ENCODE data around the gene CRK. TPM values are rescaled to one million over a fixed set of nuclear protein-coding genes. Genes with fewer than 3 reads are reported as not detected.
A peak's percentile ranks its signal among the peaks of the same experiment; 100 is the strongest.

The CRK gene
- total RNA-seq, 1 experiment from 2014 or later: 57.9 TPM

- Histone ChIP-seq H3K27ac (no peak overlapping the region), H3K4me1 (replicated peaks; ENCODE audit: insufficient read depth) (peaks cover 14% of the 10 kb centered on the region), H3K79me2 (ENCODE audit: low read depth) (no peaks in the 10 kb centered on the region), H3K27me3 (ENCODE audit: insufficient read depth, low read depth) (no peaks in the 10 kb centered on the region), H3K4me3 (no peak overlapping the region), H3K36me3 (ENCODE audit: low read depth) (no peaks in the 10 kb centered on the region), H3K9me3 (ENCODE audit: insufficient read depth, low read depth) (no peaks in the 10 kb centered on the region), H2AFZ (no peak overlapping the region), H3K9me2 (ENCODE audit: insufficient read depth) (no peaks in the 10 kb centered on the region), H4K20me1 (ENCODE audit: insufficient read depth) (peaks cover 8% of the 10 kb centered on the region; the same call in 1 of the 2 replicates), H3K4me2 (no peak overlapping the region), H3F3A (ENCODE audit: insufficient read depth, low read depth) (peaks cover 48% of the 10 kb centered on the region)
- TF ChIP-seq, protein P1, sequence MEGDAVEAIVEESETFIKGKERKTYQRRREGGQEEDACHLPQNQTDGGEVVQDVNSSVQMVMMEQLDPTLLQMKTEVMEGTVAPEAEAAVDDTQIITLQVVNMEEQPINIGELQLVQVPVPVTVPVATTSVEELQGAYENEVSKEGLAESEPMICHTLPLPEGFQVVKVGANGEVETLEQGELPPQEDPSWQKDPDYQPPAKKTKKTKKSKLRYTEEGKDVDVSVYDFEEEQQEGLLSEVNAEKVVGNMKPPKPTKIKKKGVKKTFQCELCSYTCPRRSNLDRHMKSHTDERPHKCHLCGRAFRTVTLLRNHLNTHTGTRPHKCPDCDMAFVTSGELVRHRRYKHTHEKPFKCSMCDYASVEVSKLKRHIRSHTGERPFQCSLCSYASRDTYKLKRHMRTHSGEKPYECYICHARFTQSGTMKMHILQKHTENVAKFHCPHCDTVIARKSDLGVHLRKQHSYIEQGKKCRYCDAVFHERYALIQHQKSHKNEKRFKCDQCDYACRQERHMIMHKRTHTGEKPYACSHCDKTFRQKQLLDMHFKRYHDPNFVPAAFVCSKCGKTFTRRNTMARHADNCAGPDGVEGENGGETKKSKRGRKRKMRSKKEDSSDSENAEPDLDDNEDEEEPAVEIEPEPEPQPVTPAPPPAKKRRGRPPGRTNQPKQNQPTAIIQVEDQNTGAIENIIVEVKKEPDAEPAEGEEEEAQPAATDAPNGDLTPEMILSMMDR (conservative IDR thresholded peaks at IDR 0.05): no peak
- TF ChIP-seq EZH2 (IDR thresholded peaks at IDR 0.05; ENCODE audit: low read depth): no peak
- intact Hi-C loops (cut with micrococcal nuclease; ENCODE audit: unreplicated experiment): no loop called here
- ChIA-PET POLR2A (ENCODE audit: unreplicated experiment) (no interaction called here), CTCF (no interaction called here)
- no TSS peak for BruUV-seq (replicated peaks)
- DNase-seq: no peak
Observed at GRCh38 chr17:1414634-1415033, 41.4 kb downstream of the CRK start.

DNA sequence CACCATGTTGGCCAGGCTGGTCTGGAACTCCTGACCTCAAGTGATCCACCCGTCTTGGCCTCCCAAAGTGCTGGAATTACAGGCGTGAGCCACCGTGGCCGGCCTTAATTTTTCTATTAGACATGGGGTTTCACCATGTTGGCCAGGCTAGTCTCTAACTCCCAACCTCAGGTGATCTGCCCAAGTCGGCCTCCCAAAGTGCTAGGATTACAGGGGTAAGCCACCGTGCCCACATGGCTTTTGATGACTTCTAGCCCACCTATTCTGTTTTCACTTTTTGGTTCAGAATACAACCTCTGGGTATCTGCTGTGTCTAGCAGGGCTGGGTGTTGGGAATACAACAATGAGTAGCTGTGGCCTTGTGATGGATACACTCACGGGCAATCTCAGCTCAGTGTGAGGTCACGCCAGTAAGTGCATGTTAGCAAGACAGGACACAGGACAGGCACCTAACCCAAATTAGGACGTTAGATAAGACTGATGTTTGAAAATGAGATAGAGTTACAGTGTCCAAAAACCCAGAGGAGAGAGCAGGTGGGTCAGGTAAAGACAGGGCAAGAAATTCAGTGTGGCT lies 41.9 kb downstream of the CRK start:
- CTCF ChIA-PET: interaction anchor here (1.3 kb wide), 1 partner anchor 48 kb away, joined by 6 read pairs; no protein-coding TSS in a partner anchor
- no peaks in the 10 kb centered on the region for H3K9me2 ChIP-seq (ENCODE audit: insufficient read depth)
- H3K27me3 ChIP-seq (ENCODE audit: insufficient read depth, low read depth): no peaks in the 10 kb centered on the region
- H3K4me1 ChIP-seq (replicated peaks; ENCODE audit: insufficient read depth): peaks cover 14% of the 10 kb centered on the region
- H3K4me2 ChIP-seq: no peak overlapping the region
- no TSS peak for BruUV-seq (replicated peaks)
- H3K79me2 ChIP-seq (ENCODE audit: low read depth): no peaks in the 10 kb centered on the region
- POLR2A ChIA-PET (ENCODE audit: unreplicated experiment): interaction anchor here (0.6 to 0.7 kb wide), 2 partner anchors 14 to 46 kb away, joined by 4 to 13 read pairs; partner anchors contain the start of gene YWHAE
- H3K9me3 ChIP-seq (ENCODE audit: insufficient read depth, low read depth): no peaks in the 10 kb centered on the region
- no peak overlapping the region for H3K4me3 ChIP-seq
- H3K36me3 ChIP-seq (ENCODE audit: low read depth): no peaks in the 10 kb centered on the region
- no peak for TF ChIP-seq EZH2 (IDR thresholded peaks at IDR 0.05; ENCODE audit: low read depth)
- TF ChIP-seq, protein P1 (conservative IDR thresholded peaks at IDR 0.05): no peak
- no peak for DNase-seq
- H3F3A ChIP-seq (ENCODE audit: insufficient read depth, low read depth): peaks cover 48% of the 10 kb centered on the region
- intact Hi-C loops (cut with micrococcal nuclease; ENCODE audit: unreplicated experiment): no loop called here
- no peak overlapping the region for H3K27ac ChIP-seq
- no peak overlapping the region for H2AFZ ChIP-seq
- H4K20me1 ChIP-seq (ENCODE audit: insufficient read depth): peaks cover 8% of the 10 kb centered on the region; the same call in 1 of the 2 replicates

DNA sequence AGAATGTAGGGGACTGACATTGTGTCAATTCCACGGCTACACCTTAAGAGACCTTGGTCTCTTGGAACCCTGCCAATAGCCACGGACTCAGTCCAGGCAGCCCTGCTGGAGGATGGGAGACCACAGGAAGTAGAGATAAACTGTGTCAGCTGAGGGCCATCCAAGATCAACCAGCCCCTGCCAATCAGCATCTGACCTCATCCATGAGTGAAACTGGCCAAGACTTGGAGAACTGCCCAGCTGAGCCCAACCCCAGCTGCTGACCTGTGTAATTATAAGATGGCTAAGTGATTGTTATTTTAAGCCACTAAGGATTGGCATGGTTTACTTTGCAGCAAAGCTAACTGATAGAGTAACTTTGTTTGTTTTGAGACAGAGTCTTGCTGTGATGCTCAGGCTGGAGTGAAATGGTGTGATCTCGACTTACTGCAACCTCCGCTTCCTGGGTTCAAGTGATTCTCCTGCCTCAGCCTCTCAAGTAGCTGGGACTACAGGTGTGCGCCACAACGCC lies 42.7 kb downstream of the CRK start:
- peak; percentile 83 to 84 for DNase-seq
- CTCF ChIA-PET: interaction anchor here (1.3 kb wide), 1 partner anchor 48 kb away, joined by 6 read pairs; no protein-coding TSS in a partner anchor
- H3K9me3 ChIP-seq (ENCODE audit: insufficient read depth, low read depth): no peaks in the 10 kb centered on the region
- H2AFZ ChIP-seq: no peak overlapping the region
- POLR2A ChIA-PET (ENCODE audit: unreplicated experiment): interaction anchor here (0.6 to 0.7 kb wide), 4 partner anchors 13 to 689 kb away, joined by 4 to 31 read pairs (median 8); partner anchors contain the start of gene YWHAE
- no peak overlapping the region for H3K4me3 ChIP-seq
- H3K4me2 ChIP-seq: peak overlapping the region; percentile 18; the same call in 1 of the 2 replicates
- no TSS peak for BruUV-seq (replicated peaks)
- no peaks in the 10 kb centered on the region for H3K9me2 ChIP-seq (ENCODE audit: insufficient read depth)
- H3K36me3 ChIP-seq (ENCODE audit: low read depth): no peaks in the 10 kb centered on the region
- no peaks in the 10 kb centered on the region for H3K27me3 ChIP-seq (ENCODE audit: insufficient read depth, low read depth)
- intact Hi-C loops (cut with micrococcal nuclease; ENCODE audit: unreplicated experiment): loop anchor here (2.0 kb wide), 1 partner anchor 43 kb away; the partner anchor contains the start of gene CRK
- no peak overlapping the region for H3K27ac ChIP-seq
- no peak for TF ChIP-seq EZH2 (IDR thresholded peaks at IDR 0.05; ENCODE audit: low read depth)
- TF ChIP-seq, protein P1 (conservative IDR thresholded peaks at IDR 0.05): no peak
- peaks cover 42% of the 10 kb centered on the region for H3F3A ChIP-seq (ENCODE audit: insufficient read depth, low read depth)
- H3K79me2 ChIP-seq (ENCODE audit: low read depth): no peaks in the 10 kb centered on the region
- peaks cover 14% of the 10 kb centered on the region for H3K4me1 ChIP-seq (replicated peaks; ENCODE audit: insufficient read depth)
- H4K20me1 ChIP-seq (ENCODE audit: insufficient read depth): peaks cover 8% of the 10 kb centered on the region; the same call in 1 of the 2 replicates
